ENCODE measurements around the gene NOTUM. TPM values are rescaled to one million over a fixed set of nuclear protein-coding genes. Genes with fewer than 3 reads are reported as not detected.

NOTUM gene
- total and polyA plus RNA-seq, 2 donors (not counting 3 experiments of a cell fraction or from before 2014, with no cell fraction given), result not detected

DNA sequence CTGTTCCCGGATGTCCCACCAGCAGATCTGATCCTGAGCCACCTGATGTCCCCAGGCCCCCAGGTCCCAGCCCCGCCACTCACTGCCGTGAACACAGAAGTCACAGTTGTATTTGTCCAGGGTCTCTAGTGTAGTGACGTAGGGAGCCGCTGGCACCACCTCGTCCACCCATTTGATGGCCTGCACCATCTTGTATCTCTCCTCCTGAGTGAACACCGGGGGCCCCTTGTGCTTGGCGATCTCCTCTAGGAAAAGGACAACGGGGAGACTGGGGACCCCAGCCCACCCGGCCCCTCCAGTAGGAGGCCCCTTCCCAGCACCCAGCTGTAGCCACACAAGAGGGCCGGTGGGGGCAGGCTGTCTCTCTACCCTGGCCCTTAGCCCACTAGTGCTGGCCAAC is 52.2 kb downstream of the NOTUM start:
- Histone ChIP-seq H3K36me3 (ENCODE audit: control insufficient read depth in 2 of 2, extremely low read depth in 1 of 2, insufficient read depth in 2 of 2, low read length in 2 of 2) (peaks cover 7 to 10% of the 10 kb centered on the region in 2 experiments), H3K79me2 (ENCODE audit: control insufficient read depth, insufficient read depth, low read length) (no peaks in the 10 kb centered on the region), H3K9me1 (replicated peaks; ENCODE audit: control insufficient read depth, extremely low read depth, insufficient read depth, low read length) (no peaks in the 10 kb centered on the region), H3K27me3 (ENCODE audit: control insufficient read depth in 2 of 2, insufficient read depth in 2 of 2, low read length in 2 of 2) (no peaks in the 10 kb centered on the region), H3K9ac (replicated peaks; ENCODE audit: extremely low read depth, insufficient read depth, low read length) (no peak overlapping the region), H3K27ac (ENCODE audit: insufficient read depth, low read depth, low read length) (no peak overlapping the region), H3K4me1 (ENCODE audit: control insufficient read depth, extremely low read depth, insufficient read depth, low read length) (peaks cover 6% of the 10 kb centered on the region), H2AFZ (ENCODE audit: low read depth, low read length) (no peak overlapping the region), H4K20me1 (replicated peaks; ENCODE audit: control insufficient read depth, extremely low read depth, insufficient read depth, low read length) (no peaks in the 10 kb centered on the region), H3K4me2 (ENCODE audit: insufficient read depth, low read length) (no peak overlapping the region), H3K9me3 (replicated peaks; ENCODE audit: control insufficient read depth, insufficient read depth, low read length) (no peaks in the 10 kb centered on the region), H3K4me3 (replicated peaks in 1 of 3; ENCODE audit: insufficient read depth in 1 of 3, low read depth in 1 of 3, low read length in 3 of 3) (no peak overlapping the region)
- CTCF ChIA-PET, result interaction anchor here (1.7 kb wide), 1 partner anchor 14 kb away, joined by 4 read pairs; no protein-coding TSS in a partner anchor
- DNase-seq (ENCODE audit: low read depth, low spot score), result no peak
- dilution Hi-C loops (cut with MboI; ENCODE audit: extremely low pct_ligation_motif_present, low sequenced_read_pairs) (no loop called here), intact Hi-C loops (cut with micrococcal nuclease) (no loop called here)
- FAIRE-seq, result no peak
- TF ChIP-seq JUN (IDR thresholded peaks at IDR 0.05; ENCODE audit: borderline replicate concordance, insufficient read depth, insufficient read length, low read depth) (no peak), EZH2 (IDR thresholded peaks at IDR 0.05; ENCODE audit: borderline replicate concordance, low read depth, low read length, severe bottlenecking) (no peak), POLR2AphosphoS5 (IDR thresholded peaks at IDR 0.05; ENCODE audit: insufficient read depth, low read depth, low read length) (no peak), MYC (IDR thresholded peaks at IDR 0.05; ENCODE audit: low read depth, low read length) (no peak), GATA2 (IDR thresholded peaks at IDR 0.05; ENCODE audit: insufficient read depth, insufficient read length, low read depth, low read length) (no peak), FOS (IDR thresholded peaks at IDR 0.05; ENCODE audit: borderline replicate concordance, insufficient read depth, low read length) (no peak), POLR2A (IDR thresholded peaks at IDR 0.05; ENCODE audit: low read depth, low read length) (no peak)
- TF ChIP-seq, protein P1, sequence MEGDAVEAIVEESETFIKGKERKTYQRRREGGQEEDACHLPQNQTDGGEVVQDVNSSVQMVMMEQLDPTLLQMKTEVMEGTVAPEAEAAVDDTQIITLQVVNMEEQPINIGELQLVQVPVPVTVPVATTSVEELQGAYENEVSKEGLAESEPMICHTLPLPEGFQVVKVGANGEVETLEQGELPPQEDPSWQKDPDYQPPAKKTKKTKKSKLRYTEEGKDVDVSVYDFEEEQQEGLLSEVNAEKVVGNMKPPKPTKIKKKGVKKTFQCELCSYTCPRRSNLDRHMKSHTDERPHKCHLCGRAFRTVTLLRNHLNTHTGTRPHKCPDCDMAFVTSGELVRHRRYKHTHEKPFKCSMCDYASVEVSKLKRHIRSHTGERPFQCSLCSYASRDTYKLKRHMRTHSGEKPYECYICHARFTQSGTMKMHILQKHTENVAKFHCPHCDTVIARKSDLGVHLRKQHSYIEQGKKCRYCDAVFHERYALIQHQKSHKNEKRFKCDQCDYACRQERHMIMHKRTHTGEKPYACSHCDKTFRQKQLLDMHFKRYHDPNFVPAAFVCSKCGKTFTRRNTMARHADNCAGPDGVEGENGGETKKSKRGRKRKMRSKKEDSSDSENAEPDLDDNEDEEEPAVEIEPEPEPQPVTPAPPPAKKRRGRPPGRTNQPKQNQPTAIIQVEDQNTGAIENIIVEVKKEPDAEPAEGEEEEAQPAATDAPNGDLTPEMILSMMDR (IDR thresholded peaks at IDR 0.05; ENCODE audit: extremely low read depth in 1 of 2, insufficient read depth in 1 of 2, low read depth in 1 of 2, low read length in 2 of 2), result no peak
- TF ChIP-seq, protein P2, sequence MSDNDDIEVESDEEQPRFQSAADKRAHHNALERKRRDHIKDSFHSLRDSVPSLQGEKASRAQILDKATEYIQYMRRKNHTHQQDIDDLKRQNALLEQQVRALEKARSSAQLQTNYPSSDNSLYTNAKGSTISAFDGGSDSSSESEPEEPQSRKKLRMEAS (IDR thresholded peaks at IDR 0.05; ENCODE audit: insufficient read depth, insufficient read length), result no peak
- no TSS peak for BruUV-seq (replicated peaks)
- POLR2A ChIA-PET, result no interaction called here

All from endothelial cell of umbilical vein (primary cell).